Naive thymus-derived CD8-positive, alpha-beta T cell (primary cell): Measurements from ENCODE around the gene RUNDC3A. TPM values are rescaled to one million over a fixed set of nuclear protein-coding genes. Genes with fewer than 3 reads are reported as not detected.
"Not testable (repeated sequence)": the region's sequence is repeated elsewhere in the genome, so short reads cannot be mapped to it uniquely, and the experiment has no call there.

Source experiments
- ATAC-seq, 2 donors: fragments of 150-1000 bp; cut with Tn5 transposase in 1 of 2; sonication (Bioruptor Pico), chemical (Tn5 transposase) in 1 of 2; 1 replicate in 1 of 2; 2 replicates in 1 of 2; pipeline ENCODE4 v1.10.0; 2021; ENCODE audit warnings: mild to moderate bottlenecking in 2 of 2, moderate library complexity in 2 of 2
- POLR2A ChIA-PET: fragments of 350-600 bp; sonication (Branson Sonifier 250); formaldehyde crosslinking; loops from one replicate; lab custom pipeline; 2021; ENCODE audit warnings: antibody characterized with exemption; lab: Charles Lee
- DNase-seq, 10 donors: peaks; one replicate each; pipeline versions ENCODE4 v3.0.0 to v3.0.0-alpha.2; 2020 to 2022
- H3K27ac Mint-ChIP-seq, 10 donors: one replicate each; pipeline ENCODE4 v1.8.0; 2020 to 2022; ENCODE audit warnings: mild to moderate bottlenecking in 10 of 10, mixed read lengths in 10 of 10, moderate library complexity in 4 of 10, inconsistent platforms in 1 of 10
- H3K27me3 Mint-ChIP-seq, 5 donors: one replicate each; pipeline ENCODE4 v1.8.0; 2021 to 2022; ENCODE audit warnings: mixed read lengths in 5 of 5
- H3K36me3 Mint-ChIP-seq, 3 donors: one replicate each; pipeline ENCODE4 v1.8.0; 2020 to 2022; ENCODE audit warnings: mixed read lengths in 3 of 3, mild to moderate bottlenecking in 2 of 3, inconsistent platforms in 1 of 3
- H3K4me1 Mint-ChIP-seq, 4 donors: one replicate each; pipeline ENCODE4 v1.8.0; 2021 to 2022; ENCODE audit warnings: mixed read lengths in 4 of 4
- H3K4me3 Mint-ChIP-seq, 10 donors: one replicate each; pipeline ENCODE4 v1.8.0; 2020 to 2022; ENCODE audit warnings: mild to moderate bottlenecking in 10 of 10, mixed read lengths in 10 of 10, moderate library complexity in 6 of 10, inconsistent platforms in 1 of 10
- H3K9me3 Mint-ChIP-seq, 9 donors: one replicate each; pipeline ENCODE4 v1.8.0; 2020 to 2022; ENCODE audit warnings: mixed read lengths in 9 of 9, mild to moderate bottlenecking in 3 of 9, inconsistent platforms in 1 of 9, moderate library complexity in 1 of 9
- polyA plus RNA-seq, 3 donors: library from polyadenylated mRNA; unstranded; fragments of 300-500 nt; fragmentation: Illumina TruSeq; gene quantifications; one replicate each; pipeline ENCODE4 v1.2.3, GENCODE V29; 2021
- total RNA-seq, 8 experiments: library from RNA in 2 of 8; stranded (reverse) in 2 of 8; gene quantifications; one replicate each; pipeline ENCODE4 v1.2.3 and lab custom pipeline; 2021 to 2026

The RUNDC3A gene
- total and polyA plus RNA-seq, 5 experiments from 2014 or later, result not detected

- Mint-ChIP-seq H3K4me1 (peaks cover 8 to 42% (median 16%) of the 10 kb centered on the region in 4 donors), H3K27ac (peak overlapping the region in 8 of 10 donors; percentile 14 to 89 (median 54)), H3K9me3 (no peaks in the 10 kb centered on the region), H3K27me3 (no peaks in the 10 kb centered on the region), H3K36me3 (peaks cover 0 to 24% (median 2%) of the 10 kb centered on the region in 3 donors), H3K4me3 (peak overlapping the region; percentile 72 to 90 (median 82))
- ATAC-seq, result no peak
- peak in 1 of 10 donors; percentile 14 for DNase-seq
- POLR2A ChIA-PET, result interaction anchor here (1.9 to 14.5 kb wide), 2 partner anchors 108 to 200 kb away, joined by 6 to 445 read pairs; partner anchors contain the start of genes HDAC5 and UBTF
These were observed 15.1 kb downstream of the RUNDC3A start for GRCh38 chr17:44323359-44324091.

- POLR2A ChIA-PET, result interaction anchor here (1.0 to 14.5 kb wide), 6 partner anchors 14 to 201 kb away, joined by 3 to 445 read pairs (median 4); partner anchors contain the start of genes ATXN7L3, HDAC5 and UBTF
These were observed 15.7 kb downstream of the RUNDC3A start for GRCh38 chr17:44324092-44324570.

GRCh38 chr17:44324571-44325275 lies 16.3 kb downstream of the RUNDC3A start, which contains the start of gene SLC25A39:
Gene SLC25A39 (minus strand): TSS chr17:44324823. CDS start chr17:44323562, 1,261 bp downstream.
- peak; percentile 88 to 98 (median 95) for DNase-seq
- Mint-ChIP-seq H3K36me3 (peaks cover 0 to 18% (median 2%) of the 10 kb centered on the region in 3 donors), H3K27me3 (no peaks in the 10 kb centered on the region), H3K4me1 (peaks cover 6 to 42% (median 16%) of the 10 kb centered on the region in 4 donors), H3K4me3 (peak within 1 kb of the TSS; percentile 88 to 95 (median 92)), H3K9me3 (no peaks in the 10 kb centered on the region), H3K27ac (peak within 1 kb of the TSS; percentile 90 to 98 (median 96))
- POLR2A ChIA-PET, result interaction anchor here (1.0 to 14.5 kb wide), 8 partner anchors 14 to 202 kb away, joined by 3 to 445 read pairs (median 4); partner anchors contain the start of genes ATXN7L3, HDAC5, TMUB2 and UBTF
- ATAC-seq, result peak; percentile 70 to 75

More at GRCh38 chr17:44324092-44324570, 15.7 kb downstream of the RUNDC3A start:
- no peaks in the 10 kb centered on the region for H3K27me3 Mint-ChIP-seq
- peak overlapping the region; percentile 72 to 90 (median 82) for H3K4me3 Mint-ChIP-seq
- H3K9me3 Mint-ChIP-seq, result no peaks in the 10 kb centered on the region
- DNase-seq, result peak in 1 of 10 donors; percentile 45
- ATAC-seq, result no peak
- peaks cover 8 to 42% (median 16%) of the 10 kb centered on the region in 4 donors for H3K4me1 Mint-ChIP-seq
- H3K27ac Mint-ChIP-seq, result peak overlapping the region in 9 of 10 donors; percentile 15 to 89 (median 63)
- peaks cover 0 to 23% (median 2%) of the 10 kb centered on the region in 3 donors for H3K36me3 Mint-ChIP-seq

GRCh38 chr17:44326861-44327444 lies 18.6 kb downstream of the RUNDC3A start:
- Mint-ChIP-seq H3K27me3 (no peaks in the 10 kb centered on the region), H3K4me1 (peaks cover 8 to 45% (median 23%) of the 10 kb centered on the region in 4 donors), H3K9me3 (no peaks in the 10 kb centered on the region), H3K4me3 (peak overlapping the region; percentile 66 to 88 (median 74)), H3K27ac (peak overlapping the region; percentile 74 to 96 (median 90)), H3K36me3 (peaks cover 0 to 4% (median 2%) of the 10 kb centered on the region in 3 donors)
- ATAC-seq, result peak; percentile 70 to 81
- POLR2A ChIA-PET, result interaction anchor here (0.6 to 14.5 kb wide), 18 partner anchors 9 to 204 kb away, joined by 3 to 445 read pairs (median 6); partner anchors contain the start of genes GRN, HDAC5, RUNDC3A and TMUB2
- peak; percentile 86 to 97 (median 92) for DNase-seq

- DNase-seq (peak in 1 of 10 donors; percentile 28), ATAC-seq (no peak)
- Mint-ChIP-seq H3K4me1 (peaks cover 7 to 36% (median 21%) of the 10 kb centered on the region in 4 donors), H3K4me3 (peak overlapping the region in 7 of 10 donors; percentile 9 to 75 (median 55)), H3K27ac (peak overlapping the region in 9 of 10 donors; percentile 20 to 69 (median 49)), H3K27me3 (no peaks in the 10 kb centered on the region), H3K36me3 (no peaks in the 10 kb centered on the region), H3K9me3 (no peaks in the 10 kb centered on the region)
- POLR2A ChIA-PET, result interaction anchor here (0.5 to 14.5 kb wide), 12 partner anchors 10 to 1150 kb away, joined by 3 to 445 read pairs (median 4); partner anchors contain the start of genes RUNDC3A and UBTF
These were observed 19.5 kb downstream of the RUNDC3A start for GRCh38 chr17:44327715-44328449.

- not testable (repeated sequence) for H3K9me3 Mint-ChIP-seq, H3K27ac Mint-ChIP-seq, H3K4me3 Mint-ChIP-seq, H3K36me3 Mint-ChIP-seq, H3K27me3 Mint-ChIP-seq, ATAC-seq
- peaks cover 7 to 25% (median 14%) of the 10 kb centered on the region in 4 donors for H3K4me1 Mint-ChIP-seq
- peak in 1 of 10 donors; percentile 26 for DNase-seq
- POLR2A ChIA-PET, result interaction anchor here (0.7 to 4.1 kb wide), 7 partner anchors 11 to 146 kb away, joined by 3 to 34 read pairs (median 5); partner anchors contain the start of gene UBTF
These were observed 21.1 kb downstream of the RUNDC3A start for GRCh38 chr17:44329516-44329915.

GRCh38 chr17:44330263-44330662 lies 21.9 kb downstream of the RUNDC3A start:
- H3K4me3 Mint-ChIP-seq, H3K9me3 Mint-ChIP-seq, ATAC-seq, H3K36me3 Mint-ChIP-seq, H3K27me3 Mint-ChIP-seq, DNase-seq, H3K27ac Mint-ChIP-seq: not testable (repeated sequence)
- POLR2A ChIA-PET, result interaction anchor here (0.7 to 4.1 kb wide), 13 partner anchors 12 to 147 kb away, joined by 3 to 34 read pairs (median 5); partner anchors contain the start of genes TMUB2 and UBTF
- H3K4me1 Mint-ChIP-seq, result peaks cover 7 to 24% (median 15%) of the 10 kb centered on the region in 4 donors

GRCh38 chr17:44331249-44331760 lies 22.9 kb downstream of the RUNDC3A start:
- H3K4me3 Mint-ChIP-seq, result no peak overlapping the region
- peak; percentile 27 to 46 for ATAC-seq
- no peaks in the 10 kb centered on the region for H3K27me3 Mint-ChIP-seq
- H3K4me1 Mint-ChIP-seq, result peaks cover 7 to 17% (median 12%) of the 10 kb centered on the region in 4 donors
- POLR2A ChIA-PET, result interaction anchor here (0.6 to 4.1 kb wide), 11 partner anchors 24 to 240 kb away, joined by 3 to 34 read pairs (median 5); partner anchors contain the start of genes TMUB2 and UBTF
- no peaks in the 10 kb centered on the region for H3K36me3 Mint-ChIP-seq
- peak overlapping the region in 4 of 10 donors; percentile 29 to 69 (median 42) for H3K27ac Mint-ChIP-seq
- no peaks in the 10 kb centered on the region for H3K9me3 Mint-ChIP-seq
- peak in 9 of 10 donors; percentile 56 to 86 (median 74) for DNase-seq

GRCh38 chr17:44333371-44333770 lies 25.0 kb downstream of the RUNDC3A start:
- POLR2A ChIA-PET, result interaction anchor here (1.1 to 4.1 kb wide), 2 partner anchors 113 to 122 kb away, joined by 3 to 34 read pairs; no protein-coding TSS in a partner anchor
- DNase-seq (peak in 1 of 10 donors; percentile 16), ATAC-seq (no peak)
- H3K4me3 Mint-ChIP-seq, result no peak overlapping the region
- H3K9me3 Mint-ChIP-seq, result no peaks in the 10 kb centered on the region
- peaks cover 0 to 3% (median 0%) of the 10 kb centered on the region in 5 donors for H3K27me3 Mint-ChIP-seq
- no peaks in the 10 kb centered on the region for H3K36me3 Mint-ChIP-seq
- peaks cover 5 to 13% (median 8%) of the 10 kb centered on the region in 4 donors for H3K4me1 Mint-ChIP-seq
- H3K27ac Mint-ChIP-seq, result no peak overlapping the region

- POLR2A ChIA-PET, result interaction anchor here (1.7 kb wide), 1 partner anchor 113 kb away, joined by 6 read pairs; no protein-coding TSS in a partner anchor
- Mint-ChIP-seq H3K27ac (peak overlapping the region in 1 of 10 donors; percentile 63), H3K27me3 (peaks cover 0 to 3% (median 0%) of the 10 kb centered on the region in 5 donors), H3K9me3 (no peaks in the 10 kb centered on the region), H3K36me3 (no peaks in the 10 kb centered on the region), H3K4me3 (no peak overlapping the region), H3K4me1 (peaks cover 5 to 13% (median 8%) of the 10 kb centered on the region in 4 donors)
- DNase-seq, result peak in 1 of 10 donors; percentile 30
- ATAC-seq, result no peak
These were observed 25.9 kb downstream of the RUNDC3A start for GRCh38 chr17:44334315-44334714.
